GM21447 (cell line): Measurements from ENCODE around the gene MAGEA8.
"Not testable (repeated sequence)": the region's sequence is repeated elsewhere in the genome, so short reads cannot be mapped to it uniquely, and the experiment has no call there.

Source experiments
- ATAC-seq: cut with Tn5 transposase; IDR thresholded peaks from one replicate; pipeline ENCODE4 v1.9.1; 2021; ENCODE audit not compliant: unreplicated experiment

The MAGEA8 gene

DNA sequence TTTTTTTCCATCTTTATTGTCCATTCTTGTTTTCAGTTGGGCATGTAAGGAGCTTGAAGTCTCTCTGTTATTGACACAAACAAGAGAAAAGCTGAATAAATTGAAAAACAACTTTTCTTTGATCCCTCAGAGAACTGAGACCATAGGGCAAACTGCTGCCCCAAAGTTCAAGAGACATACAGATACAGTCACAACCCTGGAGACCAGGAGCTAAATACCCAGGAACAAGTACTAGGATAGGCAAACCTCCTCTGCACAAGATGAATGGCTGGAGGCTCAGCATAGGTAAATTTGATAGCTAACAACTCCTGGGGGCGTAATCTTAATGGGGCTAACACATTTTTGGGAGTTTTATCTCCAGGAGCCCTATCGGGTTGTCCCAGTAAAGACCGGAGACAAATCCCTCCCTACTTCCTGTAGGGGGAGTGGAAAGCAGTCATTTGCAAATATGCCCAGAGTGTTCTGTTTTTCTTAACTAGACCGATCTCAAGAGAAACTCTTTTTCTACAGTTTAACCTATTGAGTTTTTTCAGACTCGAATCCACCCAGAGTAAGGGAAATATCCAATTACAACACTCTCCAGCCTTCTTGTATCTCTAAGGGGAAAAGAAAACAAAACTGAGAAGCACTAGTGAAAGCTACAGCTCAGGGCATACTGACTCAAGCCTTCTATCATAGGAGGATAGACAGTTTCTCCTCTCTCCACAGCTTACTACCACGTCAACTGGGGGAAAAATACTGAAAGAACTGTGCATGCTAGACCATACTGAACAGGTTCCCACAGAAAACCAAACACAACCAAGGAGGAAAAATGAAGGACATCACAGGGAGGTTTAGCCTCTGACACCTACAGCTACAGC is 23.1 kb downstream of the MAGEA8 start:
- peak; percentile 82 for ATAC-seq

DNA sequence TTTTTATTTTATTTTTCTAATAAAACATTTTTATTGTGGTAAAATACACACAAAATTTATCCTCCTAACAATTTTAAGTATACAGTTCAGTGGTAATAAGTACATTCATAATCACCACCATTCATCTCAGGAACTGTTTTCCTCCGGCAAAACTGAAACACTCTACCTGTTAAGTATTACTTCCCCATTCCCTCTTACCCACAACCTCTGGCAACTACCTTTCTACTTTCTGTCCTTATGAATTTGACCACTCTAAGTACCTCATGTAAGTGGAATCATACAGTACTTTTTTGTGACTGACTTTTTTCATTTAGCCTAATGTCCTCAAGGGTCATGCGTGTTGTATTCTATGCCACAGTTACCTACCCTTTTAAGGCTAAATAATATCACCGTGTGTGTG is 27.3 kb downstream of the MAGEA8 start:
- ATAC-seq, result peak; percentile 65

DNA sequence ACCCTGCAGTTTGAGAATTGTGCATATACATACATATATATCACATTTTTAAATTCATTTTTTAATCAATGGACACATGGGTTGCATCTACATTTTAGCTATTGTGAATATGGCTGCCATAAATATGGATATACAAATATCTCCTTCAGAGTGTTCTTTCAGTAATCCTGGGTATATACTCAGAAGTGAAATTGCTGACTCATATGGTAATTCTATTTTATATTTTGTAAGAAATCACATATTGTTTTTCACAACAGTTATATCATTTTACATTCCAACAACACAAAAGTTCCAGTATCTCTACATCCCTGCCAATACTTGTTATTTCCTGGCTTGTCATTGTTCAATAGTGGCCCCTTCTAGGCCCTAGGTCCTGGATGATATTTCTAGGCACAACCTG is 27.7 kb downstream of the MAGEA8 start:
- ATAC-seq, result no peak

DNA sequence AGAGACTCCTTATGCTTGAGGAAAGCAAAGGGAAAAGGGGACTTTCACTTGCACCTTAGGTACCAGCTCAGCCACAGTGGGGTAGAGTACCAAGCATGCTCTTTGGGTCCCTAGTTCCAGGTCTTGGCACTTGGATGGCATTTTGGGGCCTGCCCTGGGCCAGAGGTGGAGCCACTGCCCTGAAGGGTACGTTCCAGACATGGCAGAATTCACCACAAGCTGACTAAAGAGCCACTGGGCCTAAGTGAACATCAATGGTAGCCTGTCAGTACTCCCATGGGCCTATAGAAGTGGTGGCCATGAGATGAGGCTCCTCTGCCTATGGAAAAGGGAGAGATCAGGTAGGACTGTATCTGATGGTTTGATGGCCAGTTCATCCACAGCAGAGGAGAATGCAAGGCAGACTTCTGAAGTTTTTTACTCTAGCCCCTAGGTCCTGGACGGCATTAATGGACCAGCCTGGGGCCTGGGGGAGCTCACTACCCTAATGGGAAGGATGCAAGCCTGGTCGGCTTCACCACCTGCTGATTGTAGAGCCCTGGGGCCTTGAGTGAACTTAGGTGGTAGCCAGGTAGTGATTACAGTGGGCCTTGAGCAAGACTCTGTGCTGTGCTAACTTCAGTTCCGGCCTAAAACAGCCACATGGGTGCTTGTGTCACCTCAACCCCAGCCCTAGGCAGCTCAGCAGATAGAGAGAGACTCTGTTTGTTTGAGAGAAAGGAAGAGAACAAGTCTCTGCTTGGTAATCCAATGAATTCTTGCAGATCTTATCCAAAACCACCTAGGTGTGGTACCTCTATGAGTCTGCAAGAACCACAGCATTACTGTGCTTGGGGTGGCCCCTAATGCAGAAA is 28.6 kb downstream of the MAGEA8 start:
- ATAC-seq, result no peak

DNA sequence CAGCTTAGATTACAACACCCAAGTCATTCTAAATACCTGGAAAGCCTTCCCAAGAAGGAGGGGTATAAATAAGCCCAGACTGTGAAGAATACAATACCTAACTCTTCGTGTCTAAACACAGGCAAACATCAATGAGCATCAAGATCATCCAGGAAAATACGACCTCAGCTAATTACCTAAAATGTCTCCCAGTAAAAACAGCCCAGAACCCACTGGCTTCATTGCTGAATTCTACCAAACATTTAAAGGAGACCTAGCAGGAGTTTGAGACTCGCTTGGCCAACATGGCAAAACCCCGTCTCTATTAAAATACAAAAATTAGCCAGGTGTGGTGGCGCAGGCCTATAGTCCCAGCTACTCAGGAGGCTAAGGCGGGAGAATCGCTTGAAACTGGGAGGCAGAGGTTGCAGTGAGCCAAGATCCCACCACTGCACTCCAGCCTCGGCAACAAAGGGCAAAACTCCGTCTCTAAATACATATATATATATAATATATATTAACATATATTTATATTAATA is 29.3 kb downstream of the MAGEA8 start:
- ATAC-seq, result no peak

DNA sequence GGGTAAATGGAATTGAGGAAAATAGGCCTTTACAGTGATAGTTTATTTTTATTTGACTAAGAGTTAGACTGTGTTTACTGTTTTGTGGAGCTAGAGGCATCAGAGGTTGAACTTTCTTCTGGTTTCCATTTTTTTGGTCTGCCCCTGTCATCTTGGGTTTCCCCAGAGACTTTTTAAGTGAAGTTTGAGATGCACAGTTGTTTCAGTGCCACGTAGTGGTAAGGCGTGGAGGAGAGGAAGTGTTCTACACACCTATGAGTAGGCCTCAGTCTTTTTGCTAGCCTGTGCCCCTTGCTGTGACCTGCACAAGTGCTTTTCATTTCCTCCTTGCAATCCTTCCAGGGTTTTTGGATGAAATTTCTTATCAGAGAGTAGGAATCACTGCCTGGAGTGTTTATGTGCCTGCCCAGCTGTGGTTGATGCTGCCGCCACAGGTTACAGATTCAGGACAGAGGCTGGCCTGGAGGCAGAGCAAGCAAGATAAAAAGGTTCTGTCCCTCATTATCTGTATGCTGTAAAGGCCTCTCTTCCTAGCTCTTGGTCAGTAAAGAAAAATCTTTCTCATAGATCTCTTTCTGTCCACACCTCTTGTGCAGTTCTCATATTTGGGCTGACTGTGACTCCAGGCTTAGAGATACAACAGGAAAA is 35.9 kb downstream of the MAGEA8 start:
- ATAC-seq, result no peak

DNA sequence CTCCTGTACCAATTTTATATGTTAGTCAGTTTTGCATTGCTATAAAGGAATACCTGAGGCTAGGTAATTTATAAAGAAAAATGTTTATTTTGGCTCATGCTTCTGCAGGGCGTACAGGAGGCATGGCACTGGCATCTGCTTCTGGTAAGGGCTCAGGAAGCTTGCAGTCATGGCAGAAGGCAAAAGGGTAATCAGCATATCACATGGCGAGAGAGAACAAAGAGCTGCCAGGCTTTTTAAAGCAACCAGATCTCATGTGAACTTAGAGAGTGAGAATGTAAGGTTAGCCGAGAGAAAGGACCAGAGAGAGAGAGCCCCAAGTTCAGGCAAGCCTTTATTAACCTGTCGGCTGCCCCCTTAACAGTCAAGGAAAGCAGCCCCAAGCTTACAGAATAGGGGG is 42.9 kb downstream of the MAGEA8 start:
- not testable (repeated sequence) for ATAC-seq

DNA sequence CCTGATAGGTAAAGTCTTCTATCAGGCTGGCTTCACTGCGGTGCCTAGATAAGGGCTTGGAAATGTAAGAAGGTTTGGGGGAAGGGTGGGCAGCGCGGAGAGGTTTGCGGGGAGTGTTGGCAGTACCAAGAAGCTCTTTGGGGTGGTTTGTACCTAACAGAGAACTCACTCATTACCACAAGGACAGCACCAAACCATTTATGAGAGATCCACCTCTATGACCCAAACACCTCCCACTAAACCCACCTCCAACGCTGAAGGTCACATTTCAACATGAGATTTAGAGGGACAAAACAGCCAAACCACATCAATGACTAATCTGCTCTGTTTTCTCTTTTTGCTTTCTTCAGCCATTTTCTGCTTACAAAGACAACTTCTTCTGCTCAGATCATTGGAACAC is 43.5 kb downstream of the MAGEA8 start:
- not testable (repeated sequence) for ATAC-seq

DNA sequence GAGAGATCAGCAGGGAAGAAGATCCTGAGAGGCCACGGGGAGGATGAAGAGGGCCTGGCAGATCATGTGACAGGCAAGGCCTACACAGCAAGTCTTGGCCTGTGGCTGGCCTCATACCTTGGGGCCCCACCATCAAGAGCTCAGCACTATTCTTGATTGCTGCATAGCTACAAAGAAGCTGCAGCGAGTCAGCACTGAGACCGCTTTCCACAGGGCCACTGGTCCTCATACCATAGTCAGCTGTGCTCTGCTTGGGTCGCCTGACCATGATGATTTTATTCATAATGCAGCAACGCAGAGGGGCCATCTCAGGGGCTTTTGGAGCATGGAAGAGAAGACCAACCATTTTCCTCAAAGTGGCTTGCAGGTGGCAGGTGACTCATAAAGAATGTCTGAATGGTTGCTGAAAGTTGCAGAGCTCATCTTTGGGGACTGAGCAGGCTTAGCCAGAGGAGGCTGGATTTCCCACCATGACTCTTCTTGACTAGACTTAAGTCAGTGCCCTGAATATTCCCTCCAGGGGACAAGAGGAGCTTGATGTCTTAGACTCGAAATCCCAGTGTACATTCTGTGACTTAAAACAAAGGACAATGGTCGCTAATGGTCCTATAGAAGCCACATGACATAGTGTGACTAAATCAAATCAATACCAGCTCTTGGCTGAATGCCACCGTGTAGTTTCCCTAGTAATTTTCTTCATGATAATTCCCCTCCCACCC is 46.4 kb downstream of the MAGEA8 start:
- ATAC-seq, result not testable (repeated sequence)

DNA sequence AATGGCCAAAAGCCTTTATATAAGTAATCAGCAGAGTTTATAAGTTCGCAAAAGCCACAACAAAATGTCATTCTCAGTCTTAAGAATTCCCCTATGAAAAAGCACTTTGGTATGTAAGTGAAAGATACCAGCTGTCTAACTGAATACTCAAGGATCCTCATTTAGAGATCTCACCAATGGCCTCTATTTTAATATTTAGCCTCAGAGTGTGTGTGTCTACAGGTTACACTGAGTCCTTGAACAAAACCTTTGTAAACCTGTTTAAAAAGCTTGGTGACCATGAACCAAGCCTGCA is 46.9 kb downstream of the MAGEA8 start:
- ATAC-seq, result not testable (repeated sequence)

DNA sequence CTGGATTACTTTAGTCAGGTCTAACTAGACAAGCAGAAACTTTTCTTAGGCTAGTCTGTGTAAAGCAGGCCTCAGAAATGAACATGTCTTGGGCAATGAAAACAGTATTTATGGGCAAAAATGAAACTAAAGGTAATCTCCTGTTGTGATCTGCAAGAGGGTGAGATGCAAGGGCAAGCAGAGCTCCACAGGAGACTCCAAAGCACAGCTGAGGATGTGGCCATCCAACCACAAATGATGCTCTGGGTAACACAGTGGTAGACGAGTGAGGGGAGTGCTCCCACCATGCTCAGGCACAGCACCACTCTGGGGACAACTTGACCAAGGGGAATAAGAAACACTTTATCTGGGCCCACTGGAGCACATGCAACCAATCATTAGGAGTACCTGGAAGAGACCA is 47.7 kb downstream of the MAGEA8 start:
- ATAC-seq, result not testable (repeated sequence)

DNA sequence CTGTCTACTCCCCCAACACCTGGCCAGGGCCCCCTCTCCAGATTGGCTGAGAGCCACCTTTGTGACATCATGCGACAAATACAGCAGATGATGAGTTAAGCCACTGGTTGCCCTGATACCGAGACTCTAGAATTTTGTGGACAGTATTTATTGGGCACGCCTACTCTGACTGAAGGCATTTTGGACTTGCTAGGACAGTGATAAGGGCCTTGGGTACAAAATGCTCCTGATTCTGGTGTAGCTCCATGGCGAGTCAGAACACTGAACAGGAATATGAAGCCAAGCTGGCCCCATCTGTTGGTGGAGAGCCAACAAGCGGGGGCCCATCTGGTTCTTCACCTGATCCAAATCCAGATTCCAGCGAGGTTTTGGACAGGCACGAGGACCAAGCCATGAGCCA is 48.4 kb downstream of the MAGEA8 start, which contains the start of gene HSFX4:
TSS of gene HSFX4 (plus strand) at position 174 of the 400 bp plus-strand sequence. CDS start at position 246, 72 bp downstream.
- ATAC-seq, result not testable (repeated sequence)

DNA sequence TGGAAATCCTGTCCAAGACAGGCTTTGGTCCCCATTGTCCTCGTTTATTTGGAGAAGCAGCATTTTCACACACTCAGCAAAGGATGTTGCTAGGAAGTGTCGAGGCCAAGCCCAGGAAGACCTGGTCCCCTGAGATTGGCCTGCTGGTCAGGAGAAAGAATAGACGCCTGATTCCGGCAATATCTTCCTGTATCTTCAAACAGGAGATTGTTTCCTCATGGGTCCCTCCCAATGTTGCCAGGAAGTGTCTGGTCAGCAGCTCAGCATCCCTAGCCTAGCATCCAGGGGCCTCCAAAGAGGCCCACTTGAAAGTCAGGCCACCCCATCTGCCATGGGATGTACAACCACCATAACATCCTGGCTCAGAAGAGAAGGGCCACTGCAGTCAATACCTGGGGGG is 50.4 kb downstream of the MAGEA8 start:
- not testable (repeated sequence) for ATAC-seq

DNA sequence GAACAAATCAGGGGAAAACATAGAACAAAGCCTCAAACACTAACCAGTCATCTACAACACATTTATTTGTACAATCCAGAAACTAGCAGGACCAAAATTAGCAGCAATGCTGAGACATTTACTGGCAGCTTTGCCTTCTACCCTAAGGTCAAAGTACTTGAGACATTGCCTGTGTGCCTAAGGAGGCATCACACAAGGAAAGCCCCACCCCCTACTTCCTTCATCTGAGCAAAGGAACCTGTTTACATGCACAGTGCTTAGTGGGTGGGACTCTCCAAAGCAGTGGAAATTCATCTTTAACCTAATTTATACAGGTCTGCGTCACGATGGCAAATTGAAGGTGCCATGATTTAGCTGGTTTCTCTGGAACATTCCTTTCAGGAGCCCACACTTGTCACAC is 51.2 kb downstream of the MAGEA8 start:
- ATAC-seq, result not testable (repeated sequence)

DNA sequence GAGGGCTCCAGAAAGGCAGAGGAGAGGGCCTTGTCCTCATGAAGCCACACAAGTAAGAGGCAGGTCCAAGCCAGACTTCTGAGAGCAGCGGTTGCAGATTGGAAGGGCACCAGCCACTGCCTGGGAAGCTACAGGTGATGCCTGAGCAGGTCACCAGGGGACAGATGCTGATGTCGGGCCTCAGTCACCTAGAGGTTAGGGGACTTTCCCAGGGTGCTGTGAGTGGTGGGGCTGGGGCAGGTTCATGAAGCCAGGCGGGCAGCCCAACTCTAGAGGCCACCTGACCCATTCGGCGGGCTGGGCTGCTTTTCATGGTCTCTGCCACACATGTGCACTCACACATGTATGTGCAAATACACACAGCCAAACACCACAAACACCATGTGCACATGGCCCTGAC is 52.0 kb downstream of the MAGEA8 start:
- not testable (repeated sequence) for ATAC-seq

DNA sequence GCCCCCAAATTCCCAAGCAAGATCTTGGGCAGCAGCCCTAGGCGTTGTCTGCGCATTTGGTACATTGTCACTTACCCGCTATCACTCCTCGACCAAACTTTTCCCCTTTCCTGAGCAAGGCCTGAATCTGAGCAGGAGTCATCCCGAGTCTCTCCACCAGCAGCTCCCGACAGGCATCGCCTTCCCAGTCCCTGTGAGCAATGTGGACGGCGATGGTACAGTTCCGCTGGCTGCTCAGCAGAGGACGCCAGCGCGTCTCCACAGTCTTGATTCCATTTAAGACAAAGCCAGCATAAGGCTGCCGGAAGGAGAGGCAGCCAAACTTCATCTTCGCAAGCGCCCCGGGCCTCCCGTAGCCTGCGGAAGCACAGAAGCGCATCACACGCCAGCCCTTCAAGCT is 52.6 kb downstream of the MAGEA8 start:
- ATAC-seq, result not testable (repeated sequence)
